GM19452 (cell line): ENCODE measurements around the gene ELK4.
A peak's percentile ranks its signal among the peaks of the same experiment; 100 is the strongest.

Experiments used
- ATAC-seq: cut with Tn5 transposase; IDR thresholded peaks from one replicate; pipeline ENCODE4 v1.9.1; 2021; ENCODE audit not compliant: unreplicated experiment

ELK4 gene

GRCh38 chr1:205631768-205632668 is at the start of gene ELK4:
Gene ELK4 (minus strand): TSS chr1:205632011. CDS start chr1:205623882, 8,129 bp downstream.
- ATAC-seq, result peak; percentile 76

- no peak for ATAC-seq
Observed at GRCh38 chr1:205681364-205681763, 49.6 kb upstream of the ELK4 start.

- peak; percentile 70 for ATAC-seq
Observed at GRCh38 chr1:205680073-205680851, 48.5 kb upstream of the ELK4 start, which contains the start of gene SLC45A3. Gene SLC45A3 (minus strand): TSS chr1:205680509. CDS start chr1:205664656, 15,853 bp downstream.

- no peak for ATAC-seq
Observed at GRCh38 chr1:205678286-205679111, 46.7 kb upstream of the ELK4 start.

GRCh38 chr1:205677167-205677566 is 45.4 kb upstream of the ELK4 start:
- ATAC-seq, result no peak

- ATAC-seq, result no peak
Observed at GRCh38 chr1:205676597-205676996, 44.8 kb upstream of the ELK4 start.

- ATAC-seq, result no peak
Observed at GRCh38 chr1:205676002-205676401, 44.2 kb upstream of the ELK4 start.

GRCh38 chr1:205675247-205675646 is 43.4 kb upstream of the ELK4 start:
- ATAC-seq, result no peak

- ATAC-seq, result no peak
Observed at GRCh38 chr1:205672970-205673369, 41.2 kb upstream of the ELK4 start.

- no peak for ATAC-seq
Observed at GRCh38 chr1:205672395-205672889, 40.6 kb upstream of the ELK4 start.

- no peak for ATAC-seq
Observed at GRCh38 chr1:205670611-205671430, 39.0 kb upstream of the ELK4 start.

GRCh38 chr1:205670150-205670446 is 38.3 kb upstream of the ELK4 start:
- no peak for ATAC-seq

GRCh38 chr1:205669341-205670149 is 37.7 kb upstream of the ELK4 start:
- peak; percentile 34 for ATAC-seq

- peak; percentile 23 for ATAC-seq
Observed at GRCh38 chr1:205668951-205669340, 37.1 kb upstream of the ELK4 start.

- ATAC-seq, result no peak
Observed at GRCh38 chr1:205667909-205668643, 36.3 kb upstream of the ELK4 start.

- no peak for ATAC-seq
Observed at GRCh38 chr1:205666372-205667166, 34.8 kb upstream of the ELK4 start.

- ATAC-seq, result no peak
Observed at GRCh38 chr1:205665201-205666045, 33.6 kb upstream of the ELK4 start.
